ENCODE measurements around the gene TES.
A peak's percentile ranks its signal among the peaks of the same experiment; 100 is the strongest.
"Not testable (repeated sequence)": the region's sequence is repeated elsewhere in the genome, so short reads cannot be mapped to it uniquely, and the experiment has no call there.

Gene TES

GRCh38 chr7:116210345-116211005 lies at the start of gene TES:
TSS of gene TES (plus strand) at chr7:116210539. CDS start at chr7:116210708, 169 bp downstream.
- DNase-seq (ENCODE audit: low spot score), result peak; percentile 80

- no peak for DNase-seq (ENCODE audit: low spot score)
Observed at GRCh38 chr7:116161728-116162127, 48.6 kb upstream of the TES start.

GRCh38 chr7:116162254-116162653 lies 48.1 kb upstream of the TES start:
- DNase-seq (ENCODE audit: low spot score), result no peak

GRCh38 chr7:116162992-116163391 lies 47.3 kb upstream of the TES start:
- DNase-seq (ENCODE audit: low spot score), result no peak

- no peak for DNase-seq (ENCODE audit: low spot score)
Observed at GRCh38 chr7:116164552-116165306, 45.6 kb upstream of the TES start.

GRCh38 chr7:116165717-116166116 lies 44.6 kb upstream of the TES start:
- no peak for DNase-seq (ENCODE audit: low spot score)

GRCh38 chr7:116166156-116166555 lies 44.2 kb upstream of the TES start:
- DNase-seq (ENCODE audit: low spot score), result no peak

GRCh38 chr7:116167177-116167576 lies 43.2 kb upstream of the TES start:
- no peak for DNase-seq (ENCODE audit: low spot score)

- peak; percentile 43 for DNase-seq (ENCODE audit: low spot score)
Observed at GRCh38 chr7:116169060-116169459, 41.3 kb upstream of the TES start.

GRCh38 chr7:116170180-116170579 lies 40.2 kb upstream of the TES start:
- DNase-seq (ENCODE audit: low spot score), result no peak

GRCh38 chr7:116171094-116171493 lies 39.2 kb upstream of the TES start:
- no peak for DNase-seq (ENCODE audit: low spot score)

- DNase-seq (ENCODE audit: low spot score), result no peak
Observed at GRCh38 chr7:116172353-116172752, 38.0 kb upstream of the TES start.

GRCh38 chr7:116173051-116174028 lies 37.0 kb upstream of the TES start:
- DNase-seq (ENCODE audit: low spot score), result peak; percentile 36

GRCh38 chr7:116175095-116175494 lies 35.2 kb upstream of the TES start:
- DNase-seq (ENCODE audit: low spot score), result not testable (repeated sequence)

- no peak for DNase-seq (ENCODE audit: low spot score)
Observed at GRCh38 chr7:116176226-116176625, 34.1 kb upstream of the TES start.

GRCh38 chr7:116177009-116177408 lies 33.3 kb upstream of the TES start:
- no peak for DNase-seq (ENCODE audit: low spot score)

- peak; percentile 60 for DNase-seq (ENCODE audit: low spot score)
Observed at GRCh38 chr7:116180302-116180701, 30.0 kb upstream of the TES start.

GRCh38 chr7:116182023-116182422 lies 28.3 kb upstream of the TES start:
- no peak for DNase-seq (ENCODE audit: low spot score)

- no peak for DNase-seq (ENCODE audit: low spot score)
Observed at GRCh38 chr7:116185450-116185849, 24.9 kb upstream of the TES start.

- DNase-seq (ENCODE audit: low spot score), result no peak
Observed at GRCh38 chr7:116185956-116186355, 24.4 kb upstream of the TES start.

- no peak for DNase-seq (ENCODE audit: low spot score)
Observed at GRCh38 chr7:116187400-116187799, 22.9 kb upstream of the TES start.

GRCh38 chr7:116193329-116194087 lies 16.8 kb upstream of the TES start:
- no peak for DNase-seq (ENCODE audit: low spot score)

Measured in HuH-7.5 (cell line).